HG02943 (cell line): ENCODE results near the gene ZMIZ1.

Source experiments
- ATAC-seq: cut with Tn5 transposase; IDR thresholded peaks from one replicate; pipeline ENCODE4 v1.9.1; 2021; ENCODE audit warnings: mild to moderate bottlenecking, low read depth, moderate library complexity; ENCODE audit not compliant: unreplicated experiment

Gene ZMIZ1

DNA sequence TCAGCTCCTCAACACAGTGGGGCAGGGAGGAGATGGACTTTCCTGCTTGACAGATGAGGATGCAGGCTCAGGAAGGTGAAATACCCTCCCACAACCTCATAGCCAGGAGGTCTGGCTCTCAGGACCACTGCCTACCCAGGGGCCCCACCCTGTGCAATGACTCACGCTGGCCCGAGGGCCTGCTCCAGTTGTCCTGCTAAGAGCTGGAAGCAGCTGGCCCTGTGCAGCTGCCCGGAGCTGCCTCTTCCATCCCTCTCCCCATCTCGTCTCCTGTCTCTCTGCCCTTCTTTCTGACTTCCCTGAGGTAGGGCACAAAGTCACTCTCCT, 123.9 kb downstream of the ZMIZ1 start:
- ATAC-seq = no peak

GRCh38 chr10:79193694-79194382, 125.1 kb downstream of the ZMIZ1 start:
- no peak for ATAC-seq

DNA sequence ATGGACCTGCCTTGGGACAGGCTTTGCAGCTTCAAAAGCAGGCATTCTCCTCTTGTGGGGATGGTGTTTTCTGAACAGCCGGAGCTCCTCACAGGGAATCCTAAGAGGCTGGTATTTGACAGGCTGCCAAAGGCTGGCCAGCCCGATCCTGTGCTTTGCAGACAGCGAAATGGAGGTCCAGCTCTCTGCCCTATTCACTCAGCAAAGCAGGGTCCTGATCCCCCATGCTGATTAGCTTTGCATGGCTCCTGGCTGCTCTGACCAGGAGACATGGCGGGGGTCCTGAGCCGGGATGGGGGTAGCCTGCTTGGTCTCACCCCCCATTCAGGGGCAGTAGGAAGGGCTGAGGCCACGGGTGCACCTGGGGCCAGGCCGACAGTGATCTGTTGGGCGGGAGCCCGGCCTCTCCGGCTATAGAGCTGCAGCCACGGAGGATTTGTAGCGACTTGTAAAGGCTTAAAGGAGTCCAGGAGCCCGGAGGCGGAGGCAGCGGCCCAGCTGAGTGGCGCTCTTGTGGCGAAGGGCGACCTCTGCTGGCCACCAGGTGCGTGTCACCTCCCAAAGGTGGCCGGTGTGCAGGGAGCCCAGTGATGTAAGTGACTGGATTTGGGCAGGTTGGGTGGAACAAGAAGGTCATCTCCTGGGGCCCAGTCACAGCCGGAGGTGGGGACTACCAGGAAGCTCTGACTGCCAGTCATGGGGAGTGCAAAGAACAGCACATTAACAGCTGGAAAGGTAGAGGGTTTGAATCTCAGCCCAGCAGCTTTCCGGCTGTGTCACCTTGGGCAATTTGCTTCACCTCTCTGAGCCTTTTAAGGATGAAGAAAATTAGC, 126.5 kb downstream of the ZMIZ1 start:
- ATAC-seq = no peak

DNA sequence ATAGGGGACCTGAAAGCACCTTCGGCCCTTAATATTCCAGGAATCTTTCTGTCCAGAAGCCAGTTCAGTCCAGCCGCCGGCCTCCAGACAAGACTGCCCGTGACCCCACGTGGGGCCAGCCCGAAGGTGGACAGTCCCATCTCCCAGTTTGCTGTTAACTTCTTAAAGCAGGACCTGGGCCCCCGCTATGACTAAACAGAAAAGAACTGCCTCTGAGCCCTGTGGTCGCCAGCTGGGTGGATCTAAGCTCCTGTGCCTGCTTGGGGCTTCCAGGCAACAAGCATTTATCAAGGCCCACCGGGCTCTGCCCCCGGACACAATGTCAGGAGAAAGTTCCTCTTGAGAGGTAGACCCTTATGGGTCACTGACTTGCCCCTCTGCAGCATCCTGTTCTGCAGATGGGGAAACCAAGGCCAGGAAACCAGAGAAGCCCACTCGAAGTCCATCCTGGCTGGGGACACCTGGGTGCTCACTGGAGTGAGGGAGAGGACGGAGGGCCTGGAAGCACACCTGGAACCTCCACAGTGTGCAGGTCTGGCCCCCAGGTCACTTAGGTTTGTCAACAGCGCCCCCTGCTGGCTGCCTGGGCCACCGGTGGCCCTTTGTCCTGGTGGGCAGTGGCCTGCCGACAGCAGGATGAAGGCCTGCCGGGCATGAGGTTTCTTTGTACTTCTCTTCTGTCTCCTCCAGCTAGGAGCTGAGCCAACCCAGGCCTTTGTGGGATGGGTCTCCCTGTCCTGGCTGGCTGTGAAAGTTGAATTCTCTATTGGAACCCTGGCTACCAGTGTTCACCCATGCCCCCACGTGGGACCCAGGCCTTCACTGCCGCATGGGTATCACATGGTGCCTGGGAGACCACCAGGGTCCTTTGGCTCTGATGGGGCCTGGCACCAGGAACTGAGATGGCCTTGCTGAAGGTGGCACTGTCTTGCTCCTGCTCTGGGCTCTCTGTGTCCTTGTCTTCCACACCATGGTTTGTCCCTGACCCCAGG, 128.0 kb downstream of the ZMIZ1 start:
- no peak for ATAC-seq

- no peak for ATAC-seq
Observed at GRCh38 chr10:79197558-79197957, 128.8 kb downstream of the ZMIZ1 start.

DNA sequence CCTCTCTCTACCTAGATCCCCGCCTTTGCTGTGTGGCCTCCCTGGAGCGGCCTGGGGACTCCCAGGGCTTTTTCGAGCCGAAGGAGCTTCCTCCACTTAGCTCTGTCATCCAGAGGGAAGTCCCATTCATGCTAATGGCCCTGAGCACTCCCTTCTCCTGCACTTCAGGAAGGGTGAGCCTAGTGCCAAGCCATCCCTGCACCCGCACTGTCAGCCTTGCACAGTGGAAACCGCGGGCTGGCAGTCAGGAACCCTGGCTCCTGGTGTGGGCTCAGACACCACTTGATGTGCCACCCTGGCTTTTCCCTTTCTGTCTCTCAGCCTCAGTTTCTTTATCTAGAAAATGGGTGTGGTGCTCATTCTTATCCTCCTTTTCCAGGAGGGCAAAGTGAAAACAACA, 131.6 kb downstream of the ZMIZ1 start:
- no peak for ATAC-seq

DNA sequence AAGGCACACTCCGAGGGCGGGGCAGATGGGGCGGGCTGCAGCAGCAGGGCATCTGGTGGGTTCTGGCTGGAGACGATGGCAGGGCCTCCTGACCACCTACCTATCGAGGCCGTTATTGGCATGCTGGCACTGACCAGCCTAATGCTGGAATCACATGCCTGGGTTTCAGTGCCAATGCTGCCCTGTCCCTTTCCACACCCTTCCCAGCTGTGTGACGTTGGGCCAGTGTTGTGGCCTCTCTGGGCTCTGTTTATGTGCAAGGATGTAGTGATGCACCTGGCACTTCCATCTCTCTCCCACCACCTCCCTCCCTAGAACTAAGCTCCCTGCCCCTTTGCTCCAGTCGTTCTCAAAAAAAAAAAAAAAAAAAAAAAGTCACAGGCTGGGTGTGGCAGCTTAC, 132.9 kb downstream of the ZMIZ1 start:
- ATAC-seq = no peak

- no peak for ATAC-seq
Observed at GRCh38 chr10:79202188-79203013, 133.6 kb downstream of the ZMIZ1 start.

GRCh38 chr10:79203014-79203644, 134.4 kb downstream of the ZMIZ1 start:
- ATAC-seq = no peak

- no peak for ATAC-seq
Observed at GRCh38 chr10:79203833-79204232, 135.1 kb downstream of the ZMIZ1 start.

DNA sequence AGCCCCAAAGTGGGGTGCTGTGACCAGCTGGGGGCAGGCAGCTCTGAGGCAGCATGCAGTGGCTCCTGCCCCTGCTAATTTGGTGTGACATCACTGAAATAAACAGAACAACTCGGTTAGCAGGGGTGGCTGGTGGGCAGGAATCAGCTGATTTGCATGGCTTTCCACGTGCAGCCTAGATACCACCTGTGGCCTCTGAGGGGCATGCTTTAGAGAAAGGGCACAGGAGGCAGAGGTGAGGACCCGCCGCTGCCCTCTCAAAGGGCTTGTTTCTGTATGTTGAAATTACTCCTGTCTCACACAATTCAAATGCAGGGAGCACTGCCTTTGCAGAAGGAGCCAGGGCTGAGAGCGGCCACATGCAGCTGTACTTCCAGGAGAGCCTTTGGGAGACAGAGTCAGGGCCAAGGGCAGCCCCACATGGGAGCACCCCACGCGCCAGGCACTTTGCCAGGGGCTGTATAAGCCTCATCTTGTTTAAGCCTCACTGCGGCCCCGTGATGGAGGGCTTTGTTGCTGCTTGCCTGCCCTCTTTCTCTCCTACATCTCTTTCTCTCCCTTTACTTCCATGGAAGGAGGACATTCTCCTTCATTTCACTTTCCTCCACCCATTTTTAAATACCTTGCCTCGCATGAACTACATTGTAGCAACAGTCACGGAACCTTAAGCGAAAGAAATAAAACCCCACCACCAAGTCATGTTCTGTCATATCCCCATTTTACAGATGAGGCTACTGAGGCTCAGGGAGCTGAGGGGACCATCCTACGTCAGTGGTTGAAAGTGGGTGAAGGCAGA, 137.7 kb downstream of the ZMIZ1 start:
- no peak for ATAC-seq

GRCh38 chr10:79207096-79207357, 138.3 kb downstream of the ZMIZ1 start:
- no peak for ATAC-seq

- no peak for ATAC-seq
Observed at GRCh38 chr10:79207726-79208125, 139.0 kb downstream of the ZMIZ1 start.

- ATAC-seq = no peak
Observed at GRCh38 chr10:79208251-79208983, 139.7 kb downstream of the ZMIZ1 start.

DNA sequence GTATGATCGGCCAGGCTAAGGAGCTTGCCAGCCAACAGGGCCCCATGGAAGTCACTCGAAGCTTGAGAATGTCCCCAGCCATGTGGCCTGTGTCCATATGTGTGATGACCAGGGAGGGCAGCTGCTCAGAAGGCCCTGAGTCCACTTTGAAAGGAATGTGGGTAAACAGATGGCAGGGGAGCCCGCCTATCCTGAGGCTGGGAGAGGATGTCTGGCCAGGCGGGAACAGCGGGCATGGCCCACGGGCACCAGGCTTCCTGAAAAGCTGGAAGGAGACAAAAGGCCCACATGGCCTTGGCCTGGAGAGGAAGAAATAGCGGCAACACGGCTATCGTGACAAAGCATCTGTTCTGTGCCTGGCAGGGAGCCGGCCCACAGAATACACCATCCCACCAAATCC, 140.6 kb downstream of the ZMIZ1 start:
- no peak for ATAC-seq

GRCh38 chr10:79209831-79210230, 141.1 kb downstream of the ZMIZ1 start:
- no peak for ATAC-seq

- no peak for ATAC-seq
Observed at GRCh38 chr10:79210672-79211071, 141.9 kb downstream of the ZMIZ1 start.

- ATAC-seq = no peak
Observed at GRCh38 chr10:79211616-79212015, 142.8 kb downstream of the ZMIZ1 start.
